HepG2 (cell line): Measurements from ENCODE around the gene JAK1. TPM values are rescaled to one million over a fixed set of nuclear protein-coding genes. Genes with fewer than 3 reads are reported as not detected.

Experiments
- CENPBD1 ChIP-seq: sonication (generic); formaldehyde crosslinking; IDR thresholded peaks from 2 replicates; pipeline ENCODE4 v1.8.0; 2022; ENCODE audit warnings: missing genetic modification reagents, low read depth, mild to moderate bottlenecking, borderline replicate concordance
- CREB1 ChIP-seq, 2 experiments: fragments of 450-650 bp in 1 of 2; IDR thresholded peaks; 2 replicates each; pipeline ENCODE4 v1.6.1; 2016 to 2017; ENCODE audit warnings: control low read depth in 1 of 2, mild to moderate bottlenecking in 1 of 2, missing compliant biosample characterization in 1 of 2, missing genetic modification characterization in 1 of 2
- ELK4 ChIP-seq: sonication (generic); formaldehyde crosslinking; IDR thresholded peaks from 2 replicates; pipeline ENCODE4 v1.9.0; 2021; ENCODE audit warnings: missing genetic modification reagents, borderline replicate concordance
- GZF1 ChIP-seq: sonication (generic); formaldehyde crosslinking; IDR thresholded peaks from 2 replicates; pipeline ENCODE4 v1.5.1; 2020; ENCODE audit warnings: mild to moderate bottlenecking, missing genetic modification reagents
- HNF4A ChIP-seq: sonication (generic); formaldehyde crosslinking; IDR thresholded peaks from 2 replicates; pipeline ENCODE4 v1.4.0; 2020; ENCODE audit warnings: missing genetic modification reagents
- IKZF1 ChIP-seq: fragments of 450-650 bp; IDR thresholded peaks from 2 replicates; pipeline ENCODE4 v1.7.1; 2016
- IKZF5 ChIP-seq: IDR thresholded peaks from 2 replicates; pipeline ENCODE4 v1.6.1; 2018; ENCODE audit warnings: missing genetic modification reagents, mild to moderate bottlenecking, missing compliant biosample characterization
- KDM1A ChIP-seq: IDR thresholded peaks from 2 replicates; pipeline ENCODE4 v1.6.1; 2016; ENCODE audit warnings: missing compliant biosample characterization
- MEF2D ChIP-seq: sonication (generic); formaldehyde crosslinking; IDR thresholded peaks from 2 replicates; pipeline ENCODE4 v1.5.1; 2020; ENCODE audit warnings: mild to moderate bottlenecking, missing genetic modification reagents
- POLR2AphosphoS5 ChIP-seq: IDR thresholded peaks from 2 replicates; pipeline ENCODE4 v1.6.1; 2012; ENCODE audit warnings: low read depth, low read length
- REL ChIP-seq: sonication (generic); formaldehyde crosslinking; conservative IDR thresholded peaks from 2 replicates; pipeline ENCODE4 v1.8.0; 2022; ENCODE audit warnings: mild to moderate bottlenecking, missing genetic modification reagents, moderate library complexity
- TAF15 ChIP-seq: fragments of 200-400 bp; formaldehyde crosslinking; IDR thresholded peaks from one replicate; pipeline ENCODE4 v1.6.1; 2018; ENCODE audit warnings: mild to moderate bottlenecking, low read depth, low read length; ENCODE audit not compliant: poor library complexity, severe bottlenecking
- TARDBP ChIP-seq: sonication (generic); formaldehyde crosslinking; IDR thresholded peaks from 2 replicates; pipeline ENCODE4 v1.8.0; 2022; ENCODE audit warnings: mild to moderate bottlenecking, missing genetic modification reagents
- TCF12 ChIP-seq, 2 experiments: fragments of 450-650 bp in 1 of 2; sonication (generic) in 1 of 2; formaldehyde crosslinking in 1 of 2; IDR thresholded peaks; 2 replicates each; pipeline versions ENCODE4 v1.6.1 to v1.8.0; 2017 to 2022; ENCODE audit warnings: antibody characterized with exemption in 1 of 2, mild to moderate bottlenecking in 1 of 2, missing genetic modification reagents in 1 of 2, moderate library complexity in 1 of 2
- UBTF ChIP-seq: sonication (generic); formaldehyde crosslinking; IDR thresholded peaks from 2 replicates; pipeline ENCODE4 v1.4.0; 2020; ENCODE audit warnings: mild to moderate bottlenecking, missing genetic modification reagents
- ZFP82 ChIP-seq: sonication (generic); formaldehyde crosslinking; IDR thresholded peaks from 2 replicates; pipeline ENCODE4 v1.5.1; 2020; ENCODE audit warnings: mild to moderate bottlenecking, missing genetic modification reagents, borderline replicate concordance
- ZNF350 ChIP-seq: sonication (generic); formaldehyde crosslinking; IDR thresholded peaks from 2 replicates; pipeline ENCODE4 v1.4.0; 2020; ENCODE audit warnings: mild to moderate bottlenecking, low read depth, missing genetic modification reagents, borderline replicate concordance
- ZNF441 ChIP-seq: sonication (generic); formaldehyde crosslinking; IDR thresholded peaks from 2 replicates; pipeline ENCODE4 v1.7.0; 2021; ENCODE audit warnings: missing genetic modification reagents, borderline replicate concordance
- ZNF678 ChIP-seq: sonication (generic); formaldehyde crosslinking; IDR thresholded peaks from 2 replicates; pipeline ENCODE4 v1.4.0; 2020; ENCODE audit warnings: mild to moderate bottlenecking, missing genetic modification reagents
- ZNF704 ChIP-seq: sonication (generic); formaldehyde crosslinking; IDR thresholded peaks from 2 replicates; pipeline ENCODE4 v1.8.1; 2023; ENCODE audit warnings: mild to moderate bottlenecking, inconsistent platforms, moderate library complexity, missing genetic modification reagents, borderline replicate concordance
- ZNF782 ChIP-seq: sonication (generic); formaldehyde crosslinking; IDR thresholded peaks from 2 replicates; pipeline ENCODE4 v1.4.0; 2020; ENCODE audit warnings: missing genetic modification reagents, mild to moderate bottlenecking, borderline replicate concordance
- ZNF883 ChIP-seq: sonication (generic); formaldehyde crosslinking; IDR thresholded peaks from 2 replicates; pipeline ENCODE4 v1.5.1; 2020; ENCODE audit warnings: mild to moderate bottlenecking, missing genetic modification reagents; ENCODE audit errors: not compliant biosample characterization
- polyA plus RNA-seq, 8 experiments: library from polyadenylated mRNA; depleted of rRNA in 3 of 8; stranded (reverse) in 7 of 8; unstranded in 1 of 8; fragments of >200 nt; fragmentation: Illumina TruSeq in 4 of 8; extraction: Trizol in 4 of 8; gene quantifications; 2 replicates each; pipeline versions ENCODE4 v1.2.1 to v1.2.3, GENCODE V29; 2011 to 2016; ENCODE audit warnings: low read depth in 4 of 8, missing spikeins in 1 of 8, mixed read lengths in 1 of 8; ENCODE audit not compliant: insufficient read depth in 1 of 8
- total RNA-seq, 5 experiments: library from RNA; depleted of rRNA; stranded (reverse); fragments of >200 nt; fragmentation: Illumina TruSeq; extraction: Trizol; gene quantifications; 2 replicates each; pipeline ENCODE4 v1.2.3, GENCODE V29; 2016; ENCODE audit warnings: low read depth in 1 of 5

JAK1 gene
- total and polyA plus RNA-seq, 2 of the 13 experiments (the other 11 are each of a cell fraction or from before 2014, with no cell fraction given), result 23.9 to 42.4 TPM

GRCh38 chr1:64986903-64987871 lies 20.8 kb upstream of the JAK1 start (continued):
- TF ChIP-seq IKZF5 (CRISPR knock-in tag) (peak; percentile 91), REL (no peak), TAF15 (no peak), GZF1 (no peak), POLR2AphosphoS5 (no peak), CREB1 (IDR thresholded peaks at IDR 0.05) (no peak), CREB1 (CRISPR knock-in tag; IDR thresholded peaks at IDR 0.05) (peak; percentile 65; the same call in 1 of the 2 replicates), ZNF350 (CRISPR knock-in tag) (no peak; the same call in 1 of the 2 replicates), MEF2D (CRISPR knock-in tag) (peak; percentile 95), ZNF782 (CRISPR knock-in tag) (no peak), HNF4A (peak; percentile 89), TCF12 (IDR thresholded peaks at IDR 0.05) (no peak), TCF12 (CRISPR knock-in tag; IDR thresholded peaks at IDR 0.05) (no peak), ZNF883 (CRISPR knock-in tag) (no peak), ZNF704 (no peak), ZNF441 (CRISPR knock-in tag) (no peak), ZFP82 (no peak), ZNF678 (CRISPR knock-in tag) (no peak), ELK4 (no peak), TARDBP (CRISPR knock-in tag) (peak; percentile 70; the same call in 1 of the 2 replicates), IKZF1 (no peak), UBTF (no peak), CENPBD1 (CRISPR knock-in tag) (no peak), KDM1A (CRISPR knock-in tag) (peak; percentile 85)
